Measurements from ENCODE around the gene SLC6A13. TPM values are rescaled to one million over a fixed set of nuclear protein-coding genes. Genes with fewer than 3 reads are reported as not detected.
"Not testable (repeated sequence)": the region's sequence is repeated elsewhere in the genome, so short reads cannot be mapped to it uniquely, and the experiment has no call there.

Gene SLC6A13
- total RNA-seq (0.53 TPM), polyA plus RNA-seq (0.06 TPM)

DNA sequence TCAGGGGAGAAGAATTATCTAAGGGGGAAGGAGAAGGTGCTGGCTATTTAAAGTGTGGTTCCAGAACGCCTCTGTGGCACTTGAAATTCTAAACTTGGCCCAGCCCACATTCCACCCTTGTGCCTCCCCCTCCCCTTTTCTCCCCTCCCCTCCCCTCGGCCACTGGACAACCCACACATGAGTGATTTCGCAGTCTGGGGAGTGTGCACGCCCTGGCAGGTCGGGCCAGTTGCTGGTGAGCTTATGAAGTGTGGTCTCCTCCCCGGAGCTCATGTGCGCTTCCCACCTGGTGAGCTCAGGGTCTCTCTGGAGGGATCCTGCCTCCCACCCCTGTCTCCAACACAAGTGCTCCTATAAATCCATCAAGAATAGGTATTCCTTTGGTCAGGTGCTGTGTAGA lies at the start of gene SLC6A13:
Gene SLC6A13 (minus strand): TSS at position 20 of the 400 bp plus-strand sequence. CDS start 2,784 bp downstream, outside the sequence.
- 32% methylated on average over 7 of the region's 7 CpGs for WGBS
- Histone ChIP-seq H3K4me3 (ENCODE audit: low read depth, low read length) (no peak within 1 kb of the TSS), H3K4me1 (ENCODE audit: insufficient read depth) (no peaks in the 10 kb centered on the region), H3K36me3 (ENCODE audit: insufficient read depth) (no peaks in the 10 kb centered on the region), H3K27ac (ENCODE audit: low read depth) (no peak within 1 kb of the TSS)
- no peak for DNase-seq (ENCODE audit: extremely low spot score)

DNA sequence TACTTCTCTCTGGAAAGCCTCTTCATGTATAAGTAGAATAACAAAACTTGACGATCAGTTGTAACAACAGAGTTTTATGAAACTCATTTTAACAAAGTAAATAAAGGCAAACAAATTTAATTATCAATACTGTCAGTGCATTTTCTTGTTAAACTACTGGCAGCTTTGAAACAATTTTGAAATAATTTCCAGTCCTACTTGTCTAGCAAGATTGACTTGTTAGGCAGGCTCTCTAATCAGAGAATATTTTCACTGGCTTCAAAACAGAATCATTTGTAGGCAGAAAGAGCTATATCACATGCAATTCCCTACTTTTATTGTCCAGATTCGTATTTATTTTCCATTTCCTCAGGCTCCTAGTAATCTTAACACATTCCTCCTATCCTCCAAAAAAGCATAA lies 45.9 kb upstream of the SLC6A13 start:
- peaks cover 8% of the 10 kb centered on the region for H3K36me3 ChIP-seq (ENCODE audit: insufficient read depth)
- no peak overlapping the region for H3K4me3 ChIP-seq (ENCODE audit: low read depth, low read length)
- 77% methylated on average over 2 of the region's 2 CpGs for WGBS
- no peak overlapping the region for H3K27ac ChIP-seq (ENCODE audit: low read depth)
- no peaks in the 10 kb centered on the region for H3K4me1 ChIP-seq (ENCODE audit: insufficient read depth)
- DNase-seq (ENCODE audit: extremely low spot score) = no peak

DNA sequence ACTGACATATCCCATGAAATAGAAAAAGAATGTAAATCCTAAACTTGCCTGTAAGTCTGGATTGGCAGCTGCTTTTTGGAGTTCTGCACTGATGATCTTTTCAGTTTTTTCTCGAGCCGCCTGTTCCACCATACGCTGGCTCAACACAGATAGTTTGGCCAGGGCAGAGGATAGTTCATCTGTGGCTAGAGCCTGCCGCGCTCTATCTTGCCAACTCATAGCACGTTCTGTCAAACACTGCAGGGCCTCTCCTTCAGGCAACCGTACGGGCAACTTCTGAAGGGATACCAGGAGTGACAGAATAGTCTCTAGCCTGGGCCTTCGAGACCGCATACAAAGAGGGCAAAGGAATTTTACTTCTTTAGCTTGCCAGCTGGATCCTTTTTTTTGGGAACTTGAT lies 44.8 kb upstream of the SLC6A13 start:
- peaks cover 6% of the 10 kb centered on the region for H3K36me3 ChIP-seq (ENCODE audit: insufficient read depth)
- no peaks in the 10 kb centered on the region for H3K4me1 ChIP-seq (ENCODE audit: insufficient read depth)
- no peak overlapping the region for H3K4me3 ChIP-seq (ENCODE audit: low read depth, low read length)
- no peak overlapping the region for H3K27ac ChIP-seq (ENCODE audit: low read depth)
- no peak for DNase-seq (ENCODE audit: extremely low spot score)
- 96% methylated on average over 10 of the region's 10 CpGs for WGBS

DNA sequence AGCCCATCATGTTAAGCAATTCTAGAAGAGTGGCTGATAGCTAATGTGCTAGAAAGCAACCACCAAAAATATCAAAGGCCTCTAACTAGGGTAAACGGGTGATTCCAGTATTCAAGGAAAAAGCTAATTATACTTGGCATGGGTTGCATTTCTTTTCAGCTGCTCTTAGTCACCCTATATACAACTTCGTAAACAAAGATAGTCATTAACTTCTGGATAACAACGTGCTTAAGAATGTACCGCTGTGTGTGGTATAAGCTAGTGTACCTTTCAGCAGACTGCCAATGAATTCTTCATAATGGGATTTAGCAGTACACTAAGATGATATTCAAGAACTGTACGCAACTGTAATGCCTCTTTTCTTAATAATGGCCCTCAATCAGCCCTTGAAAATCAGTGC lies 42.2 kb upstream of the SLC6A13 start:
- no peak overlapping the region for H3K4me3 ChIP-seq (ENCODE audit: low read depth, low read length)
- peaks cover 2% of the 10 kb centered on the region for H3K36me3 ChIP-seq (ENCODE audit: insufficient read depth)
- no peak overlapping the region for H3K27ac ChIP-seq (ENCODE audit: low read depth)
- WGBS = 70% methylated on average over 5 of the region's 5 CpGs
- H3K4me1 ChIP-seq (ENCODE audit: insufficient read depth) = no peaks in the 10 kb centered on the region
- DNase-seq (ENCODE audit: extremely low spot score) = no peak

DNA sequence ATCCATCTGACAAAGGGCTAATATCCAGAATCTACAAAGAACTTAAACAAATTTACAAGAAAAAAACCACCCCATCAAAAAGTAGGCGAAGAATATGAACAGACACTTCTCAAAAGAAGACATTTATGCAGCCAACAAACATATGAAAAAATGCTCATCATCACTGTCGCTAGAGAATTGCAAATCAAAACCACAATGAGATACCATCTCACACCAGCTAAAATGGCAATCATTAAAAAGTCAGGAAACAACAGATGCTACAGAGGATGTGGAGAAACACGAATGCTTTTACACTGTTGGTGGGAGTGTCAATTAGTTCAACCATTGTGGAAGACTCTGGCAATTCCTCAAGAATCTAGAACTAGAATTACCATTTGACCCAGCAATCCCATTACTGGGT lies 40.1 kb upstream of the SLC6A13 start:
- DNase-seq (ENCODE audit: extremely low spot score); H3K27ac ChIP-seq (ENCODE audit: low read depth); H3K4me3 ChIP-seq (ENCODE audit: low read depth, low read length); H3K4me1 ChIP-seq (ENCODE audit: insufficient read depth); H3K36me3 ChIP-seq (ENCODE audit: insufficient read depth): not testable (repeated sequence)
- 90% methylated on average over 3 of the region's 3 CpGs for WGBS

DNA sequence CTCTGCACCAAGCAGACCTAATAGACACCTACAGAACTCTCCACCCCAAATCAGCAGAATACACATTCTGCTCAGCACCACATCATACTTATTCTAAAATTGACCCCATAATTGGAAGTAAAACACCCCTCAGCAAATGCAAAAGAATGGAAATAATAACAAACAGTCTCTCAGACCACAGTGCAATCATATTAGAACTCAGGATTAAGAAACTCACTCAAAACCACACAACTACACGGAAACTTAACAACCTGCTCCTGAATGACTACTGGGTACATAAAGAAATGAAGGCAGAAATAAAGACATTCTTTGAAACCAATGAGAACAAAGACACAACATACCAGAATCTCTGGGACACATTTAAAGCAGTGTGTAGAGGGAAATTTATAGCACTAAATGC lies 37.5 kb upstream of the SLC6A13 start:
- not testable (repeated sequence) for H3K27ac ChIP-seq (ENCODE audit: low read depth); DNase-seq (ENCODE audit: extremely low spot score); H3K36me3 ChIP-seq (ENCODE audit: insufficient read depth); H3K4me1 ChIP-seq (ENCODE audit: insufficient read depth); H3K4me3 ChIP-seq (ENCODE audit: low read depth, low read length)
- WGBS = 100% methylated on average over 1 of the region's 1 CpG

DNA sequence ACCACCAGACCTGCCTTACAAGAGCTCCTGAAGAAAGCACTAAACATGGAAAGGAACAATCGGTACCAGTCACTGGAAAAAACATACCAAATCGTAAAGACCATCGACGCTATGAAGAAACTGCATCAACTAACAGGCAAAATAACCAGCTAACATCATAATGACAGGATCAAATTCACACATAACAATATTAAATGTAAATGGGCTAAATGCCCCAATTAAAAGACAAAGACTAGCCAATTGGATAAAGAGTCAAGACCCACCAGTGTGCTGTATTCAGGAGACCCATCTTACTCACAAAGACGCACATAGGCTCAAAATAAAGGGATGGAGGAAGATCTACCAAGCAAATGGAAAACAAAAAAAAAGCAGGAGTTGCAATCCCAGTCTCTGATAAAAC lies 36.9 kb upstream of the SLC6A13 start:
- WGBS = 88% methylated on average over 5 of the region's 5 CpGs
- not testable (repeated sequence) for H3K4me3 ChIP-seq (ENCODE audit: low read depth, low read length); H3K36me3 ChIP-seq (ENCODE audit: insufficient read depth); H3K27ac ChIP-seq (ENCODE audit: low read depth); DNase-seq (ENCODE audit: extremely low spot score); H3K4me1 ChIP-seq (ENCODE audit: insufficient read depth)

DNA sequence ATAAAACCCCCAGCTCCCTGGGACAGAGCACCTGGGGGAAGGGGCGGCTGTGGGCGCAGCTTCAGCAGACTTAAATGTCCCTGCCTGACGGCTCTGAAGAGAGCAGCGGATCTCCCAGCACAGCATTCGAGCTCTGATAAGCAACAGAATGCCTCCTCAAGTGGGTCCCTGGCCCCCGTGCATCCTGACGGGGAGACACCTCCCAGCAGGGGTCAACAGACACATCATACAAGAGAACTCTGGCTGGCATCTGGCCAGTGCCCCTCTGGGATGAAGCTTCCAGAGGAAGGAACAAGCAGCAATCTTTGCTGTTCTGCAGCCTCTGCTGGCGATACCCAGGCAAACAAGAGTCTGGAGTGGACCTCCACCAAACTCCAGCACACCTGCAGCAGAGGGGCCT lies 35.4 kb upstream of the SLC6A13 start:
- not testable (repeated sequence) for H3K36me3 ChIP-seq (ENCODE audit: insufficient read depth); H3K4me3 ChIP-seq (ENCODE audit: low read depth, low read length); H3K27ac ChIP-seq (ENCODE audit: low read depth); DNase-seq (ENCODE audit: extremely low spot score); H3K4me1 ChIP-seq (ENCODE audit: insufficient read depth)
- WGBS = 93% methylated on average over 8 of the region's 8 CpGs

DNA sequence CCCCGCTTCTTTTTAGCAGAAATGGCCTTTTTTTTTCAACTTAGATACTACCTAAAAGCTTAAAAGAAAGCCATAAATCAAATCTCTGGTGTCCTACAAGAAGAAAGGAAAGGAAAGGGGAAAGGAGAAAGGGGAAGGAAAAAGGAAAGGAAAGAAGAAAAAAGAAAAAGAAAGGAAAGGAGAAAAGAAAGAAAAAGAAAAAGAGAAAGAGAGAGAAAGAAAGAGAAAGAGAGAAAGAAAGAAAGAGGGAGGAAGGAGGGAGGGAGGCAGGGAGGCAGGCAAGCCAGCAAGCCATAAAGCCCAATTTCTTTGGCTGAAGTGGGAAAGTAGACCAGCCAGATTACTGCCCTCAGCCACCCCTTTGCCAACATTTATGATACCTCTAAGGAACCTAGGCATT lies 32.5 kb upstream of the SLC6A13 start:
- WGBS = 96% methylated on average over 1 of the region's 1 CpG
- no peak overlapping the region for H3K27ac ChIP-seq (ENCODE audit: low read depth)
- H3K4me3 ChIP-seq (ENCODE audit: low read depth, low read length) = no peak overlapping the region
- H3K36me3 ChIP-seq (ENCODE audit: insufficient read depth) = peaks cover 9% of the 10 kb centered on the region
- H3K4me1 ChIP-seq (ENCODE audit: insufficient read depth) = no peaks in the 10 kb centered on the region
- no peak for DNase-seq (ENCODE audit: extremely low spot score)

GRCh38 chr12:293199-293598 lies 30.6 kb upstream of the SLC6A13 start:
- Histone ChIP-seq H3K36me3 (ENCODE audit: insufficient read depth) (peaks cover 9% of the 10 kb centered on the region), H3K4me1 (ENCODE audit: insufficient read depth) (no peaks in the 10 kb centered on the region), H3K27ac (ENCODE audit: low read depth) (no peak overlapping the region), H3K4me3 (ENCODE audit: low read depth, low read length) (no peak overlapping the region)
- no peak for DNase-seq (ENCODE audit: extremely low spot score)
- 81% methylated on average over 5 of the region's 5 CpGs for WGBS

DNA sequence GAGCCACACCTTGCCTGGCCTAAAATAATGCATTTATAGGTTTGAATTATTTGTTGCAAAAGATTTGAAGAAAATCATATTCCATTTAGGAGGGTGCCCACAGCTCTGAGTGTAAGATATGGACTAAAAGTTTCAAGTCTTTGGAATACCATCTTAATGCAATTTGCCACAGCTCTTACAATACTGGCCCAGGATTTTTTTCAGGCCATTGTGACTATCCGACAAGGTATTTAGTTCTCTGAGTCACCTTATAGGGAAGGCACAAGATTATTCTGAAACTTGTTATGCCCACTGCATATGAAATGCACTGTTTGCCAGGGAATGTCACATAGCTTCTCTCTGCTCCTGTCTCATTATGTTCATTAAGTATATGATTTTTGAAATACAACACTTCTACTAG lies 29.6 kb upstream of the SLC6A13 start:
- no peak for DNase-seq (ENCODE audit: extremely low spot score)

GRCh38 chr12:291153-291723 lies 28.6 kb upstream of the SLC6A13 start:
- DNase-seq (ENCODE audit: extremely low spot score) = no peak
- Histone ChIP-seq H3K27ac (ENCODE audit: low read depth) (no peak overlapping the region), H3K4me1 (ENCODE audit: insufficient read depth) (no peaks in the 10 kb centered on the region), H3K4me3 (ENCODE audit: low read depth, low read length) (no peak overlapping the region), H3K36me3 (ENCODE audit: insufficient read depth) (peaks cover 10% of the 10 kb centered on the region)
- 49% methylated on average over 1 of the region's 1 CpG for WGBS

More for the DNA sequence above, 29.6 kb upstream of the SLC6A13 start:
- no peak overlapping the region for H3K4me3 ChIP-seq (ENCODE audit: low read depth, low read length)
- H3K27ac ChIP-seq (ENCODE audit: low read depth) = no peak overlapping the region
- H3K4me1 ChIP-seq (ENCODE audit: insufficient read depth) = no peaks in the 10 kb centered on the region
- 96% methylated on average over 1 of the region's 1 CpG for WGBS
- peaks cover 9% of the 10 kb centered on the region for H3K36me3 ChIP-seq (ENCODE audit: insufficient read depth)

DNA sequence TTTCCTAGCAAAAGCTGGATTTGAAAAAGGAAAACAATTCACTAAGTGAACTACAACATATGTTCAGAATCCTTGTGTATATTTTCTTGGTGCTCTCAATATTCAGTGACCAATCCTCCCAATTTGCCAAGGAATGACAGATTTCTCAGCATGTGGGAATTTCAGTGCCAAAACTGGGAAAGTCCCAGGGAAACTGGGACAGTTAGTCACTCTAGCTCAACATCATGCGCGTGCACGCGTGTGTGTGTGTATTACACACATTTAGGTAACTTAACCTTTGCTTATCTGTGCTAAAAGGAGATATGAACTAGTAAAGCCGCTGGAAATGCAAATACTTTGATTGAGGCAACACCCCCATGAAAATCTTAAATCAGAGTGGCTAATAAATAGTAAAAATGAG lies 26.1 kb upstream of the SLC6A13 start:
- WGBS = 82% methylated on average over 5 of the region's 5 CpGs
- Histone ChIP-seq H3K36me3 (ENCODE audit: insufficient read depth) (peaks cover 11% of the 10 kb centered on the region), H3K4me1 (ENCODE audit: insufficient read depth) (no peaks in the 10 kb centered on the region), H3K4me3 (ENCODE audit: low read depth, low read length) (no peak overlapping the region), H3K27ac (ENCODE audit: low read depth) (no peak overlapping the region)
- no peak for DNase-seq (ENCODE audit: extremely low spot score)

DNA sequence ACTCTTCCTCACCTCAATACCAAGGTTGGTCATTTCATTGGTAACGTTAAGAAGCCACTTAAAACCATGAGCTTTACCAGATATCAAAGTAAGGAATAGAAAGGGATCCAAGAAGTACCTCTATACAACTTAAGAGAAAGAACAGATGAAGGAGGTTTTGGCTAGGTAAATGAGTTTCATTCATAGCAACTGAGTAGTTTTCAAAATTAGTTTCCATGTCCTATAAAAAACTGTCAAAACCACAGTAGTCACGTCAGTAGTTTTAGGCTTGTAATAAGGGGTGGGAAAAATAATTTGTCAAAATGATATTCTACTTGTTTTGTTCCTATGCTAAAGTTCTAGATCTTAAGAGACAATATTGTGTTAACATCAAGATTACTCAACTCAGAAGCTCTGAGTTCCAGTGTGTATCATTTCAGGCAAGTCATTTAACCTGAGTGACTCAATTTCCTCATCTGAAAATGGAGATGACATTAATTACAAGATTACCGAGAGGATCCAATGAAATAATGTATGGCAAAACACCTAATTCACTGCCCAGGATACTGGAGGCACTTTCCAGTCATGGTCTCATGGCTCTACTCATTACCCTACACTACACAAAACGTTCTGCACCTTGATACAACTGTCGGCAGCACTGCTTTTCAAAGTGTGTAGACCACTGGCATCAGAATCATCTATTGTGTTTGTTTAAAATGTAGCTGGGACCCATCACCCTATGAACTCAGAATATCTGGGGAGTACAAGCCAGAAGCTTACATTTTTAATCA lies 24.1 kb upstream of the SLC6A13 start:
- Histone ChIP-seq H3K36me3 (ENCODE audit: insufficient read depth) (peaks cover 7% of the 10 kb centered on the region), H3K4me3 (ENCODE audit: low read depth, low read length) (no peak overlapping the region), H3K4me1 (ENCODE audit: insufficient read depth) (no peaks in the 10 kb centered on the region), H3K27ac (ENCODE audit: low read depth) (no peak overlapping the region)
- 92% methylated on average over 5 of the region's 5 CpGs for WGBS
- DNase-seq (ENCODE audit: extremely low spot score) = no peak

All from urinary bladder (tissue), 4 donors.